H1 (cell line): ENCODE results near the gene POU2AF3. TPM values are rescaled to one million over a fixed set of nuclear protein-coding genes. Genes with fewer than 3 reads are reported as not detected.

ENCODE experiments used
- CTCF ChIA-PET: fragments of 300-600 bp; sonication (Branson Sonifier 250); formaldehyde crosslinking; loops from one replicate; lab custom pipeline; 2021; ENCODE audit not compliant: partially characterized antibody; lab: Charles Lee
- POLR2A ChIA-PET: fragments of 300-600 bp; sonication (Branson Sonifier 250); formaldehyde crosslinking; loops from one replicate; lab custom pipeline; 2021; ENCODE audit warnings: inconsistent platforms; ENCODE audit not compliant: partially characterized antibody; lab: Charles Lee
- DNase-seq, 2 experiments: peaks; one replicate each; pipeline versions ENCODE4 v3.0.0 to v3.0.0-alpha.2; 2010 to 2022; ENCODE audit warnings: low spot score in 2 of 2, low read depth in 1 of 2, mixed read lengths in 1 of 2
- FAIRE-seq: peaks from 2 replicates; lab custom pipeline; 2011; peaks lifted over from hg19 to GRCh38; lab: Jason Lieb, UNC
- H2AFZ ChIP-seq: 2 replicates; pipeline ENCODE4 v1.8.1; 2012; ENCODE audit warnings: low read length, inconsistent platforms
- H2AK5ac ChIP-seq: 2 replicates; pipeline ENCODE4 v1.6.1; 2013; ENCODE audit warnings: low read depth, low read length
- H2BK120ac ChIP-seq: replicated peaks from 2 replicates; pipeline ENCODE3; 2013; ENCODE audit warnings: low read depth, low read length, inconsistent platforms
- H2BK12ac ChIP-seq: 2 replicates; pipeline ENCODE4 v1.6.1; 2013; ENCODE audit warnings: low read depth, low read length
- H2BK15ac ChIP-seq: 2 replicates; pipeline ENCODE4 v1.6.1; 2013; ENCODE audit warnings: low read length
- H2BK20ac ChIP-seq: 2 replicates; pipeline ENCODE4 v1.6.1; 2013; ENCODE audit warnings: low read length
- H2BK5ac ChIP-seq: 2 replicates; pipeline ENCODE4 v1.6.1; 2013; ENCODE audit warnings: low read depth, low read length
- H3K14ac ChIP-seq: 2 replicates; pipeline ENCODE4 v1.6.1; 2013; ENCODE audit warnings: inconsistent platforms; ENCODE audit not compliant: insufficient read length
- H3K18ac ChIP-seq: 2 replicates; pipeline ENCODE4 v1.6.1; 2013; ENCODE audit warnings: low read length; ENCODE audit errors: extremely low read depth
- H3K23ac ChIP-seq: 2 replicates; pipeline ENCODE4 v1.6.1; 2013; ENCODE audit warnings: inconsistent platforms; ENCODE audit not compliant: insufficient read length
- H3K23me2 ChIP-seq: 2 replicates; pipeline ENCODE4 v1.6.1; 2013; ENCODE audit warnings: low read depth, low read length
- H3K27ac ChIP-seq: 2 replicates; pipeline ENCODE4 v1.6.1; 2011; ENCODE audit warnings: low read depth, low read length, inconsistent platforms
- H3K27me3 ChIP-seq, 4 experiments: replicated peaks in 1 of 4; 1 replicate in 1 of 4; 2 replicates in 3 of 4; pipeline versions ENCODE4 v1.6.1 to v1.8.1; 2011 to 2013; ENCODE audit warnings: low read length in 3 of 4, mild to moderate bottlenecking in 3 of 4, inconsistent platforms in 2 of 4, mixed read lengths in 2 of 4, moderate library complexity in 1 of 4; ENCODE audit not compliant: control insufficient read depth in 3 of 4, insufficient read depth in 3 of 4; ENCODE audit errors: extremely low read depth in 1 of 4
- H3K36me3 ChIP-seq, 4 experiments: 2 replicates each; pipeline versions ENCODE4 v1.6.1 to v1.8.1; 2011 to 2013; ENCODE audit warnings: mild to moderate bottlenecking in 4 of 4, low read length in 3 of 4, moderate library complexity in 2 of 4, control low read depth in 1 of 4, inconsistent platforms in 1 of 4; ENCODE audit not compliant: insufficient read depth in 4 of 4, control insufficient read depth in 2 of 4
- H3K4ac ChIP-seq: replicated peaks from 2 replicates; pipeline ENCODE3; 2013; ENCODE audit warnings: low read length, low read depth, mixed read lengths, inconsistent platforms; ENCODE audit not compliant: insufficient read length
- H3K4me1 ChIP-seq, 4 experiments: replicated peaks in 1 of 4; 1 replicate in 1 of 4; 2 replicates in 3 of 4; pipeline versions ENCODE4 v1.6.1 to v1.8.1; 2011 to 2013; ENCODE audit warnings: low read length in 3 of 4, inconsistent platforms in 2 of 4, mixed read lengths in 1 of 4; ENCODE audit not compliant: insufficient read depth in 4 of 4, control insufficient read depth in 3 of 4
- H3K4me2 ChIP-seq, 2 experiments: 2 replicates each; pipeline versions ENCODE4 v1.6.1 to v1.8.1; 2011 to 2013; ENCODE audit warnings: low read depth in 2 of 2, low read length in 2 of 2, control low read depth in 1 of 2, inconsistent platforms in 1 of 2, mild to moderate bottlenecking in 1 of 2; ENCODE audit not compliant: insufficient read depth in 1 of 2
- H3K4me3 ChIP-seq, 4 experiments: fragments of 200-600, 300-600 bp in 1 of 4; sonication (generic), shearing (Covaris generic), sonication (Bioruptor Twin) in 1 of 4; 2 replicates each; pipeline versions ENCODE4 v1.5.1 to v1.8.1; 2011 to 2016; ENCODE audit warnings: low read length in 4 of 4, low read depth in 3 of 4, control low read depth in 2 of 4, inconsistent platforms in 2 of 4, mild to moderate bottlenecking in 2 of 4, mixed read lengths in 1 of 4, moderate library complexity in 1 of 4; ENCODE audit not compliant: insufficient read depth in 2 of 4; ENCODE audit errors: extremely low read depth in 1 of 4
- H3K56ac ChIP-seq: replicated peaks from 2 replicates; pipeline ENCODE3; 2013; ENCODE audit warnings: low read depth, mild to moderate bottlenecking, mixed read lengths, low read length, inconsistent platforms; ENCODE audit not compliant: insufficient read length
- H3K79me1 ChIP-seq: 2 replicates; pipeline ENCODE4 v1.6.1; 2013; ENCODE audit warnings: low read depth, low read length, control low read depth
- H3K79me2 ChIP-seq, 2 experiments: 2 replicates each; pipeline versions ENCODE4 v1.6.1 to v1.8.1; 2012 to 2013; ENCODE audit warnings: low read length in 2 of 2, mild to moderate bottlenecking in 2 of 2, inconsistent platforms in 1 of 2; ENCODE audit not compliant: insufficient read depth in 2 of 2, control insufficient read depth in 1 of 2
- H3K9ac ChIP-seq, 4 experiments: replicated peaks in 1 of 4; 1 replicate in 1 of 4; 2 replicates in 3 of 4; pipeline versions ENCODE4 v1.6.1 to v1.8.1; 2011 to 2013; ENCODE audit warnings: low read depth in 3 of 4, low read length in 3 of 4, control low read depth in 2 of 4, mild to moderate bottlenecking in 2 of 4, moderate library complexity in 2 of 4, inconsistent platforms in 1 of 4; ENCODE audit errors: extremely low read depth in 1 of 4
- H3K9me3 ChIP-seq, 2 experiments: 2 replicates each; pipeline versions ENCODE4 v1.6.1 to v1.8.1; 2012 to 2013; ENCODE audit warnings: mild to moderate bottlenecking in 2 of 2, moderate library complexity in 2 of 2, control low read depth in 1 of 2, inconsistent platforms in 1 of 2, low read depth in 1 of 2, low read length in 1 of 2, mixed read lengths in 1 of 2; ENCODE audit not compliant: insufficient read depth in 2 of 2
- H4K20me1 ChIP-seq, 2 experiments: replicated peaks in 1 of 2; 2 replicates each; pipeline versions ENCODE3 to v1.8.1; 2011 to 2013; ENCODE audit warnings: inconsistent platforms in 2 of 2, low read length in 2 of 2, mild to moderate bottlenecking in 1 of 2; ENCODE audit not compliant: insufficient read depth in 2 of 2, control insufficient read depth in 1 of 2
- H4K5ac ChIP-seq: 2 replicates; pipeline ENCODE4 v1.6.1; 2013; ENCODE audit warnings: low read length, low read depth, mixed read lengths, inconsistent platforms; ENCODE audit not compliant: insufficient read length
- H4K8ac ChIP-seq: 2 replicates; pipeline ENCODE4 v1.8.0; 2013; ENCODE audit warnings: mild to moderate bottlenecking, moderate library complexity, low read length, inconsistent platforms; ENCODE audit not compliant: insufficient read depth; ENCODE audit errors: extremely low read depth
- H4K91ac ChIP-seq: replicated peaks from 2 replicates; pipeline ENCODE3; 2013; ENCODE audit warnings: low read length, mixed read lengths, inconsistent platforms; ENCODE audit not compliant: insufficient read length
- ASH2L ChIP-seq: fragments of 200-600, 300-600 bp; sonication (generic); IDR thresholded peaks from one replicate; pipeline ENCODE4 v1.7.1; 2017; ENCODE audit warnings: low read length
- CTBP2 ChIP-seq: IDR thresholded peaks from 2 replicates; pipeline ENCODE4 v1.7.0; 2011; ENCODE audit warnings: borderline replicate concordance, mild to moderate bottlenecking, moderate library complexity, mixed read lengths, low read length; ENCODE audit not compliant: insufficient read depth, insufficient read length
- CTCF ChIP-seq, 3 experiments: IDR thresholded peaks; 1 replicate in 2 of 3; 2 replicates in 1 of 3; pipeline versions ENCODE4 v1.5.1 to v1.6.1; 2011; ENCODE audit warnings: low read length in 3 of 3, mild to moderate bottlenecking in 3 of 3, inconsistent platforms in 2 of 3, low read depth in 1 of 3, moderate library complexity in 1 of 3; ENCODE audit not compliant: insufficient read depth in 1 of 3; ENCODE audit errors: control extremely low read depth in 1 of 3
- EP300 ChIP-seq, 2 experiments: IDR thresholded peaks; 1 replicate in 1 of 2; 2 replicates in 1 of 2; pipeline ENCODE4 v1.6.1; 2011 to 2012; ENCODE audit warnings: low read depth in 2 of 2, low read length in 2 of 2, mild to moderate bottlenecking in 2 of 2, borderline replicate concordance in 1 of 2, inconsistent platforms in 1 of 2, moderate library complexity in 1 of 2
- KDM4A ChIP-seq: IDR thresholded peaks from one replicate; pipeline ENCODE4 v1.7.1; 2012; ENCODE audit warnings: low read depth, mild to moderate bottlenecking, moderate library complexity, low read length, inconsistent platforms; ENCODE audit not compliant: severe bottlenecking
- PHF8 ChIP-seq: fragments of 200-600 bp; sonication (generic); conservative IDR thresholded peaks from 2 replicates; pipeline ENCODE4 v1.7.1; 2012; ENCODE audit warnings: low read depth, mild to moderate bottlenecking, inconsistent platforms, low read length, moderate library complexity
- POLR2AphosphoS5 ChIP-seq: IDR thresholded peaks from 2 replicates; pipeline ENCODE4 v1.6.1; 2011; ENCODE audit warnings: low read depth, low read length
- SIRT6 ChIP-seq: IDR thresholded peaks from one replicate; pipeline ENCODE4 v1.7.1; 2012; ENCODE audit warnings: low read length, inconsistent platforms
- USF2 ChIP-seq: IDR thresholded peaks from 2 replicates; pipeline ENCODE4 v1.6.1; 2011; ENCODE audit warnings: low read length, improper control_type of control experiment
- ZNF274 ChIP-seq: IDR thresholded peaks from 2 replicates; pipeline ENCODE4 v1.7.0; 2012; ENCODE audit warnings: low read length, borderline replicate concordance; ENCODE audit errors: extremely low read depth
- WGBS, 2 experiments: shearing (Covaris generic) in 1 of 2; methylation state at CpG; one replicate each; pipeline versions ENCODE4 v1.1.6 to v1.1.7; 2013 to 2015; ENCODE audit warnings: low lambda C conversion rate in 2 of 2, mixed read lengths in 2 of 2, inconsistent platforms in 1 of 2, low coverage in 1 of 2, missing lambda C conversion rate in 1 of 2; ENCODE audit not compliant: insufficient replicate concordance in 2 of 2, insufficient coverage in 1 of 2, insufficient read length in 1 of 2; ENCODE audit errors: extremely low coverage in 1 of 2, missing lambda C conversion rate in 1 of 2; 5-methylcytosine and 5-hydroxymethylcytosine counted together
- polyA plus RNA-seq, 7 experiments: library from polyadenylated mRNA; depleted of rRNA in 3 of 7; stranded (reverse) in 5 of 7; unstranded in 2 of 7; fragments of >200 nt in 5 of 7; fragments of 200-250 nt in 2 of 7; gene quantifications; 1 replicate in 5 of 7; 2 replicates in 1 of 7; 4 replicates in 1 of 7; pipeline versions ENCODE4 v1.2.1 to v1.2.3, GENCODE V29; 2011 to 2013; ENCODE audit warnings: missing spikeins in 2 of 7, mixed read lengths in 2 of 7
- total RNA-seq: library from RNA; stranded (reverse); fragmentation: NEBNext Ultra II Directional; extraction: Animal tissue kit (Norgen Biotek cat#: 25700); gene quantifications from 2 replicates; pipeline ENCODE4 v1.2.1, GENCODE V29; 2021

POU2AF3 gene
- total and polyA plus RNA-seq, 2 of the 8 experiments (the other 6 are each of a cell fraction or from before 2014, with no cell fraction given) = 1.2 to 5.7 TPM

GRCh38 chr11:111296196-111296595 is 2.1 kb upstream of the POU2AF3 start:
- Histone ChIP-seq H3K9me3 (no peaks in the 10 kb centered on the region), H3K18ac (no peak overlapping the region), H2BK12ac (no peak overlapping the region), H3K36me3 (no peaks in the 10 kb centered on the region), H3K4ac (no peak overlapping the region), H3K23ac (no peak overlapping the region), H3K79me2 (no peaks in the 10 kb centered on the region), H3K9ac (no peak overlapping the region), H2AK5ac (no peak overlapping the region), H3K4me1 (peaks cover 1 to 9% (median 4%) of the 10 kb centered on the region in 4 experiments; a peak in 6 of 7 replicates), H3K14ac (no peak overlapping the region), H4K91ac (no peak overlapping the region), H2BK15ac (no peak overlapping the region), H4K8ac (no peak overlapping the region), H3K4me2 (no peak overlapping the region), H4K5ac (no peak overlapping the region), H2BK120ac (no peak overlapping the region), H3K79me1 (no peaks in the 10 kb centered on the region), H2BK20ac (no peak overlapping the region), H4K20me1 (no peaks in the 10 kb centered on the region), H3K27ac (no peak overlapping the region), H2AFZ (no peak overlapping the region), H3K27me3 (peaks cover 0 to 33% (median 16%) of the 10 kb centered on the region in 4 experiments; a peak in 5 of 7 replicates), H3K4me3 (no peak overlapping the region), H3K56ac (no peak overlapping the region), H3K23me2 (peaks cover 17% of the 10 kb centered on the region; the same call in 1 of the 2 replicates), H2BK5ac (no peak overlapping the region)
- FAIRE-seq (no peak), DNase-seq (no peak)
- CTCF ChIA-PET = interaction anchor here (0.6 to 4.8 kb wide), 7 partner anchors 12 to 832 kb away, joined by 3 to 34 read pairs (median 5); no protein-coding TSS in a partner anchor
- POLR2A ChIA-PET = no interaction called here
- WGBS, 2 experiments = 86% methylated on average over 3 of the region's 3 CpGs; no CpG with 5 or more reads in 1 of the 2 experiments
- TF ChIP-seq USF2 (no peak), POLR2AphosphoS5 (no peak), EP300 (IDR thresholded peaks at IDR 0.05; ENCODE audit: borderline replicate concordance in 1 of 2, low read depth in 2 of 2, low read length in 2 of 2) (no peak), PHF8 (no peak), CTCF (IDR thresholded peaks at IDR 0.05; ENCODE audit: control extremely low read depth in 1 of 3, insufficient read depth in 1 of 3, low read depth in 1 of 3, low read length in 3 of 3) (no peak), KDM4A (no peak), ASH2L (no peak), CTBP2 (no peak), SIRT6 (no peak), ZNF274 (no peak)
